A673 (cell line): ENCODE data around the gene RAPGEF5.

Source experiments
- EZH2 ChIP-seq: fragments of 200-600 bp; sonication (generic); IDR thresholded peaks from 2 replicates; pipeline ENCODE4 v1.6.1; 2017; ENCODE audit warnings: borderline replicate concordance, low read depth, mild to moderate bottlenecking, mixed read lengths, antibody characterized with exemption, low read length; ENCODE audit not compliant: poor library complexity, severe bottlenecking
- TF ChIP-seq, protein P1 (sequence below): fragments of 300-800, 200-600 bp; sonication (generic); conservative IDR thresholded peaks from 2 replicates; pipeline ENCODE4 v1.5.1; 2017; ENCODE audit warnings: low read depth, mild to moderate bottlenecking, antibody characterized with exemption, low read length, moderate library complexity, mixed read lengths

DNA sequence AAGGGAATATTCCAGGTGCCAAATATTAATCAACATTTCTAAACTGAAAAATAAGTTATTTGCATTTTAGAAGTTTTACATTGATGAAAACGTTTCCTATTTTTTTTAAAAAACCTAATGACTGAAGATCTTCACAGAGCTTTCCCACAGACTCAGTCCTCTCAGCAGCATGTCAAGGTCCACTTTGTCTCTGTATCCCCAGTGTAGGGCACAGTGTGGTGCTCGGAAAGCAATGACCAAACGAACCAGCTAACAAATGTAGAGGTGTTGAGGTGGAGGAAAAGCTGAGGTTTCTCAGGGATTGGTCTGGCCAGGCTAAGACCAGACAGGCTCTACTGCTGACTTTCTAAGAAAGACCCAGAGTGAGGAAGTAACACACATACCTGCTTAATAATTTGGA, 209.1 kb downstream of the RAPGEF5 start:
- TF ChIP-seq, protein P1, sequence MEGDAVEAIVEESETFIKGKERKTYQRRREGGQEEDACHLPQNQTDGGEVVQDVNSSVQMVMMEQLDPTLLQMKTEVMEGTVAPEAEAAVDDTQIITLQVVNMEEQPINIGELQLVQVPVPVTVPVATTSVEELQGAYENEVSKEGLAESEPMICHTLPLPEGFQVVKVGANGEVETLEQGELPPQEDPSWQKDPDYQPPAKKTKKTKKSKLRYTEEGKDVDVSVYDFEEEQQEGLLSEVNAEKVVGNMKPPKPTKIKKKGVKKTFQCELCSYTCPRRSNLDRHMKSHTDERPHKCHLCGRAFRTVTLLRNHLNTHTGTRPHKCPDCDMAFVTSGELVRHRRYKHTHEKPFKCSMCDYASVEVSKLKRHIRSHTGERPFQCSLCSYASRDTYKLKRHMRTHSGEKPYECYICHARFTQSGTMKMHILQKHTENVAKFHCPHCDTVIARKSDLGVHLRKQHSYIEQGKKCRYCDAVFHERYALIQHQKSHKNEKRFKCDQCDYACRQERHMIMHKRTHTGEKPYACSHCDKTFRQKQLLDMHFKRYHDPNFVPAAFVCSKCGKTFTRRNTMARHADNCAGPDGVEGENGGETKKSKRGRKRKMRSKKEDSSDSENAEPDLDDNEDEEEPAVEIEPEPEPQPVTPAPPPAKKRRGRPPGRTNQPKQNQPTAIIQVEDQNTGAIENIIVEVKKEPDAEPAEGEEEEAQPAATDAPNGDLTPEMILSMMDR: no peak
- TF ChIP-seq EZH2: no peak
